GM12865 (cell line): ENCODE measurements around the gene BAG5.
A peak's percentile ranks its signal among the peaks of the same experiment; 100 is the strongest.

Experiments used
- DNase-seq: peaks from one replicate; pipeline ENCODE4 v3.0.0; 2010; ENCODE audit warnings: low read depth
- H3K4me3 ChIP-seq: 2 replicates; pipeline ENCODE4 v1.5.1; 2011; ENCODE audit warnings: mild to moderate bottlenecking, low read depth, low read length, control low read depth
- CTCF ChIP-seq: IDR thresholded peaks from 2 replicates; pipeline ENCODE4 v1.5.1; 2011; ENCODE audit warnings: low read length, control low read depth, low read depth, inconsistent platforms; ENCODE audit not compliant: insufficient read depth; ENCODE audit errors: missing control alignments

The BAG5 gene

GRCh38 chr14:103563844-103564505, 1.5 kb upstream of the BAG5 start:
- peak overlapping the region; percentile 91 for H3K4me3 ChIP-seq
- DNase-seq = peak; percentile 43
- no peak for TF ChIP-seq CTCF

- no peak for TF ChIP-seq CTCF
- DNase-seq = no peak
- peak overlapping the region; percentile 91 for H3K4me3 ChIP-seq
These were observed 766 bp upstream of the BAG5 start for GRCh38 chr14:103563226-103563620.

GRCh38 chr14:103562179-103562428, 353 bp downstream of the BAG5 start:
- DNase-seq = peak; percentile 66
- peak overlapping the region; percentile 91 for H3K4me3 ChIP-seq
- no peak for TF ChIP-seq CTCF

GRCh38 chr14:103561381-103562178, 877 bp downstream of the BAG5 start:
- H3K4me3 ChIP-seq = peak overlapping the region; percentile 91
- peak; percentile 69 for DNase-seq
- no peak for TF ChIP-seq CTCF

- peak overlapping the region; percentile 91 for H3K4me3 ChIP-seq
- TF ChIP-seq CTCF = no peak
- DNase-seq = no peak
These were observed 1.8 kb downstream of the BAG5 start for GRCh38 chr14:103560691-103561090.

GRCh38 chr14:103559766-103560165, 2.7 kb downstream of the BAG5 start:
- DNase-seq = no peak
- H3K4me3 ChIP-seq = no peak overlapping the region

More at GRCh38 chr14:103559766-103560165, 2.7 kb downstream of the BAG5 start:
- TF ChIP-seq CTCF = no peak
